Neural progenitor cell (in vitro differentiated cells): ENCODE results near the gene HDDC2.

Experiments used
- EZH2 ChIP-seq: fragments of 200-600 bp; sonication (generic); IDR thresholded peaks from 2 replicates; pipeline ENCODE4 v1.6.1; 2017; ENCODE audit warnings: antibody characterized with exemption, mild to moderate bottlenecking, moderate library complexity
- EZH2phosphoT487 ChIP-seq: fragments of 200-600 bp; sonication (generic); IDR thresholded peaks from 2 replicates; pipeline ENCODE4 v1.6.1; 2017; ENCODE audit warnings: antibody characterized with exemption
- TF ChIP-seq, protein P1 (sequence below): fragments of 200-600 bp; sonication (generic); IDR thresholded peaks from 2 replicates; pipeline ENCODE4 v1.5.1; 2017; ENCODE audit warnings: antibody characterized with exemption, mild to moderate bottlenecking

GRCh38 chr6:125231574-125232343, 70.0 kb downstream of the HDDC2 start:
- TF ChIP-seq, protein P1, sequence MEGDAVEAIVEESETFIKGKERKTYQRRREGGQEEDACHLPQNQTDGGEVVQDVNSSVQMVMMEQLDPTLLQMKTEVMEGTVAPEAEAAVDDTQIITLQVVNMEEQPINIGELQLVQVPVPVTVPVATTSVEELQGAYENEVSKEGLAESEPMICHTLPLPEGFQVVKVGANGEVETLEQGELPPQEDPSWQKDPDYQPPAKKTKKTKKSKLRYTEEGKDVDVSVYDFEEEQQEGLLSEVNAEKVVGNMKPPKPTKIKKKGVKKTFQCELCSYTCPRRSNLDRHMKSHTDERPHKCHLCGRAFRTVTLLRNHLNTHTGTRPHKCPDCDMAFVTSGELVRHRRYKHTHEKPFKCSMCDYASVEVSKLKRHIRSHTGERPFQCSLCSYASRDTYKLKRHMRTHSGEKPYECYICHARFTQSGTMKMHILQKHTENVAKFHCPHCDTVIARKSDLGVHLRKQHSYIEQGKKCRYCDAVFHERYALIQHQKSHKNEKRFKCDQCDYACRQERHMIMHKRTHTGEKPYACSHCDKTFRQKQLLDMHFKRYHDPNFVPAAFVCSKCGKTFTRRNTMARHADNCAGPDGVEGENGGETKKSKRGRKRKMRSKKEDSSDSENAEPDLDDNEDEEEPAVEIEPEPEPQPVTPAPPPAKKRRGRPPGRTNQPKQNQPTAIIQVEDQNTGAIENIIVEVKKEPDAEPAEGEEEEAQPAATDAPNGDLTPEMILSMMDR, result no peak
- no peak for TF ChIP-seq EZH2phosphoT487
- TF ChIP-seq EZH2, result no peak
